Endodermal cell (in vitro differentiated cells): ENCODE data around the gene CPM. TPM values are rescaled to one million over a fixed set of nuclear protein-coding genes. Genes with fewer than 3 reads are reported as not detected.

Source experiments
- DNase-seq: peaks from one replicate; pipeline ENCODE4 v3.0.0-alpha.2; 2017
- H3K27ac ChIP-seq: 2 replicates; pipeline ENCODE4 v1.5.1; 2013; ENCODE audit warnings: mild to moderate bottlenecking, low read depth, low read length, moderate library complexity
- H3K27me3 ChIP-seq: 2 replicates; pipeline ENCODE4 v1.6.1; 2013; ENCODE audit warnings: mild to moderate bottlenecking, low read length, moderate library complexity; ENCODE audit not compliant: insufficient read depth, control insufficient read depth, poor library complexity, severe bottlenecking
- H3K36me3 ChIP-seq: 2 replicates; pipeline ENCODE4 v1.7.0; 2013; ENCODE audit warnings: mild to moderate bottlenecking, low read length, moderate library complexity; ENCODE audit not compliant: control insufficient read depth, insufficient read depth
- H3K4me1 ChIP-seq: one replicate; pipeline ENCODE4 v1.7.0; 2013; ENCODE audit warnings: low read length; ENCODE audit not compliant: control insufficient read depth, insufficient read depth
- H3K4me3 ChIP-seq: 2 replicates; pipeline ENCODE4 v1.5.1; 2013; ENCODE audit warnings: mild to moderate bottlenecking, low read length, moderate library complexity
- H3K9ac ChIP-seq: 2 replicates; pipeline ENCODE4 v1.6.1; 2013; ENCODE audit warnings: mild to moderate bottlenecking, low read length, moderate library complexity; ENCODE audit not compliant: poor library complexity, severe bottlenecking; ENCODE audit errors: extremely low read depth
- H3K9me3 ChIP-seq: 2 replicates; pipeline ENCODE4 v1.6.1; 2013; ENCODE audit warnings: mild to moderate bottlenecking, low read length, moderate library complexity; ENCODE audit not compliant: control insufficient read depth
- H3K27ac Mint-ChIP-seq: 2 replicates; pipeline ENCODE4 v1.8.0; 2020; ENCODE audit warnings: mixed read lengths
- H3K27me3 Mint-ChIP-seq: 2 replicates; pipeline ENCODE4 v1.8.0; 2021; ENCODE audit warnings: mild to moderate bottlenecking, mixed read lengths; ENCODE audit not compliant: insufficient read depth
- H3K36me3 Mint-ChIP-seq: 2 replicates; pipeline ENCODE4 v1.8.0; 2020; ENCODE audit warnings: low read depth, mixed read lengths
- H3K4me1 Mint-ChIP-seq: 2 replicates; pipeline ENCODE4 v1.8.0; 2020; ENCODE audit warnings: mixed read lengths
- H3K4me3 Mint-ChIP-seq: 2 replicates; pipeline ENCODE4 v1.8.0; 2020; ENCODE audit warnings: mild to moderate bottlenecking, moderate library complexity, mixed read lengths
- H3K9me3 Mint-ChIP-seq: 2 replicates; pipeline ENCODE4 v1.8.0; 2020; ENCODE audit warnings: mild to moderate bottlenecking, mixed read lengths
- CTCF ChIP-seq: fragments of 200-600 bp; sonication (generic); conservative IDR thresholded peaks from 2 replicates; pipeline ENCODE4 v1.5.0; 2021; ENCODE audit warnings: antibody characterized with exemption, mild to moderate bottlenecking
- WGBS, 2 experiments: methylation state at CpG; one replicate each; pipeline versions ENCODE4 v1.1.5 to v1.1.7; 2013; ENCODE audit warnings: missing lambda C conversion rate in 2 of 2, mixed read lengths in 1 of 2; ENCODE audit not compliant: insufficient coverage in 1 of 2, insufficient read length in 1 of 2; 5-methylcytosine and 5-hydroxymethylcytosine counted together
- long read RNA-seq, 4 experiments: library from polyadenylated mRNA in 2 of 4; library from RNA in 1 of 4; library from capped mRNA in 1 of 4; stranded (forward) in 3 of 4; unstranded in 1 of 4; transcript quantifications; one replicate each; pipeline ENCODE4 v2.0.0, GENCODE V29; 2020 to 2021; ENCODE audit warnings: inconsistent platforms in 1 of 4
- polyA plus RNA-seq, 2 experiments: library from polyadenylated mRNA; stranded (reverse); fragments of 50-300 nt; gene quantifications; one replicate each; pipeline ENCODE4 v1.2.3, GENCODE V29; 2013
- total RNA-seq, 2 donors: library from RNA; stranded (reverse); fragmentation: NEBNext Ultra II Directional in 1 of 2; extraction: Animal tissue kit (Norgen Biotek cat#: 25700) in 1 of 2; gene quantifications; 2 replicates in 1 of 2; 3 replicates in 1 of 2; pipeline ENCODE4 v1.2.1, GENCODE V29; 2021

The CPM gene
- total RNA-seq, result under 1 TPM; 0.80 to 0.86 TPM
- polyA plus RNA-seq (2013, experiment 1 of 2), result 1.1 TPM
- polyA plus RNA-seq (2013, experiment 2 of 2), result 0.58 TPM
- long read RNA-seq, experiment 1, result 0 reads
- long read RNA-seq, experiment 2, full-length matches to known transcripts, result 1 of 1 reads
- long read RNA-seq, experiment 2, partial matches to known transcripts, result 0 of 1 reads
- long read RNA-seq, experiment 2, other reads (novel, unspliced or antisense), result 0 of 1 reads
- long read RNA-seq, experiment 3, full-length matches to known transcripts, result 1 of 4 reads
- long read RNA-seq, experiment 3, partial matches to known transcripts, result 0 of 4 reads
- long read RNA-seq, experiment 3, other reads (novel, unspliced or antisense), result 3 of 4 reads
- long read RNA-seq, experiment 4, result 0 reads

GRCh38 chr12:68932961-68933893 lies at the start of gene CPM:
TSS of gene CPM (minus strand) at chr12:68933171. CDS start at chr12:68932837, 334 bp downstream.
- no peak within 1 kb of the TSS for H3K9ac ChIP-seq
- no peak for TF ChIP-seq CTCF
- DNase-seq, result peak; percentile 90
- peaks cover 56% of the 10 kb centered on the region for H3K27me3 Mint-ChIP-seq
- peaks cover 43% of the 10 kb centered on the region for H3K27me3 ChIP-seq
- no peaks in the 10 kb centered on the region for H3K36me3 ChIP-seq
- no peaks in the 10 kb centered on the region for H3K36me3 Mint-ChIP-seq
- no peaks in the 10 kb centered on the region for H3K4me1 ChIP-seq
- H3K4me3 ChIP-seq, result peak within 1 kb of the TSS; percentile 69
- H3K9me3 Mint-ChIP-seq, result peaks cover 3% of the 10 kb centered on the region
- H3K27ac Mint-ChIP-seq, result no peak within 1 kb of the TSS
- no peak within 1 kb of the TSS for H3K27ac ChIP-seq
- peak within 1 kb of the TSS; percentile 49 for H3K4me3 Mint-ChIP-seq
- H3K9me3 ChIP-seq, result peaks cover 5% of the 10 kb centered on the region
- no peaks in the 10 kb centered on the region for H3K4me1 Mint-ChIP-seq
- WGBS, 2 experiments, result 4 to 8% methylated on average over 21 to 96 of the region's 96 CpGs

GRCh38 chr12:68981516-68981915 lies 48.5 kb upstream of the CPM start:
- no peaks in the 10 kb centered on the region for H3K36me3 Mint-ChIP-seq
- 73 to 78% methylated on average over 3 to 4 of the region's 4 CpGs for WGBS, 2 experiments
- Histone ChIP-seq H3K9me3 (peaks cover 17% of the 10 kb centered on the region), H3K4me1 (no peaks in the 10 kb centered on the region), H3K36me3 (no peaks in the 10 kb centered on the region), H3K9ac (no peak overlapping the region), H3K27ac (no peak overlapping the region), H3K27me3 (no peaks in the 10 kb centered on the region), H3K4me3 (no peak overlapping the region)
- peaks cover 7% of the 10 kb centered on the region for H3K4me1 Mint-ChIP-seq
- TF ChIP-seq CTCF, result no peak
- H3K27me3 Mint-ChIP-seq, result no peaks in the 10 kb centered on the region
- H3K4me3 Mint-ChIP-seq, result no peak overlapping the region
- no peak overlapping the region for H3K27ac Mint-ChIP-seq
- peaks cover 15% of the 10 kb centered on the region for H3K9me3 Mint-ChIP-seq
- no peak for DNase-seq

GRCh38 chr12:68980476-68981212 lies 47.7 kb upstream of the CPM start:
- Histone ChIP-seq H3K4me1 (no peaks in the 10 kb centered on the region), H3K4me3 (no peak overlapping the region), H3K27ac (no peak overlapping the region), H3K36me3 (no peaks in the 10 kb centered on the region), H3K9ac (no peak overlapping the region), H3K27me3 (no peaks in the 10 kb centered on the region), H3K9me3 (peaks cover 17% of the 10 kb centered on the region)
- H3K4me3 Mint-ChIP-seq, result no peak overlapping the region
- no peaks in the 10 kb centered on the region for H3K36me3 Mint-ChIP-seq
- H3K4me1 Mint-ChIP-seq, result peaks cover under 1% of the 10 kb centered on the region
- 93 to 95% methylated on average over 10 of the region's 10 CpGs for WGBS, 2 experiments
- H3K27ac Mint-ChIP-seq, result no peak overlapping the region
- H3K27me3 Mint-ChIP-seq, result no peaks in the 10 kb centered on the region
- peaks cover 15% of the 10 kb centered on the region for H3K9me3 Mint-ChIP-seq
- TF ChIP-seq CTCF, result no peak
- no peak for DNase-seq
